Right atrium auricular region (tissue), 2 donors: Measurements from ENCODE around the gene PLIN5. TPM values are rescaled to one million over a fixed set of nuclear protein-coding genes. Genes with fewer than 3 reads are reported as not detected.

Experiments
- DNase-seq: peaks from one replicate; pipeline ENCODE4 v3.0.0-alpha.2; 2019; ENCODE audit warnings: low spot score
- H3K27ac ChIP-seq, 2 donors: fragments of 200-600 bp; sonication (generic); 1 replicate in 1 of 2; 2 replicates in 1 of 2; pipeline ENCODE4 v1.5.1; 2016 to 2019
- H3K27me3 ChIP-seq, 2 donors: fragments of 200-600 bp; sonication (generic); one replicate each; pipeline versions ENCODE4 v1.5.1 to v1.6.0; 2017 to 2019
- H3K36me3 ChIP-seq: fragments of 200-600 bp; sonication (generic); one replicate; pipeline ENCODE4 v1.5.1; 2016
- H3K4me1 ChIP-seq, 2 donors: fragments of 200-600 bp; sonication (generic); one replicate each; pipeline versions ENCODE4 v1.5.1 to v1.6.0; 2017 to 2019
- H3K4me3 ChIP-seq, 2 donors: fragments of 200-600 bp; sonication (generic); 1 replicate in 1 of 2; 2 replicates in 1 of 2; pipeline ENCODE4 v1.5.1; 2017 to 2019; ENCODE audit warnings: mild to moderate bottlenecking in 1 of 2, moderate library complexity in 1 of 2
- H3K9me3 ChIP-seq, 2 donors: fragments of 200-600 bp; sonication (generic); one replicate each; pipeline ENCODE4 v1.5.1; 2019
- total RNA-seq, 2 donors: library from RNA; depleted of rRNA; stranded (reverse); fragments of >200 nt; gene quantifications; one replicate each; pipeline ENCODE4 v1.1.0, GENCODE V29; 2016
- TF ChIP-seq, protein P1 (sequence below), 2 donors: fragments of 200-600 bp; sonication (generic); IDR thresholded peaks; one replicate each; pipeline ENCODE4 v1.5.1; 2019; ENCODE audit warnings: antibody characterized with exemption in 2 of 2

Gene PLIN5
- total RNA-seq, 2 donors from 2014 or later: 21.4 to 43.6 TPM

GRCh38 chr19:4503132-4503824 is 31.7 kb downstream of the PLIN5 start:
- no peaks in the 10 kb centered on the region for H3K27me3 ChIP-seq
- TF ChIP-seq, protein P1, sequence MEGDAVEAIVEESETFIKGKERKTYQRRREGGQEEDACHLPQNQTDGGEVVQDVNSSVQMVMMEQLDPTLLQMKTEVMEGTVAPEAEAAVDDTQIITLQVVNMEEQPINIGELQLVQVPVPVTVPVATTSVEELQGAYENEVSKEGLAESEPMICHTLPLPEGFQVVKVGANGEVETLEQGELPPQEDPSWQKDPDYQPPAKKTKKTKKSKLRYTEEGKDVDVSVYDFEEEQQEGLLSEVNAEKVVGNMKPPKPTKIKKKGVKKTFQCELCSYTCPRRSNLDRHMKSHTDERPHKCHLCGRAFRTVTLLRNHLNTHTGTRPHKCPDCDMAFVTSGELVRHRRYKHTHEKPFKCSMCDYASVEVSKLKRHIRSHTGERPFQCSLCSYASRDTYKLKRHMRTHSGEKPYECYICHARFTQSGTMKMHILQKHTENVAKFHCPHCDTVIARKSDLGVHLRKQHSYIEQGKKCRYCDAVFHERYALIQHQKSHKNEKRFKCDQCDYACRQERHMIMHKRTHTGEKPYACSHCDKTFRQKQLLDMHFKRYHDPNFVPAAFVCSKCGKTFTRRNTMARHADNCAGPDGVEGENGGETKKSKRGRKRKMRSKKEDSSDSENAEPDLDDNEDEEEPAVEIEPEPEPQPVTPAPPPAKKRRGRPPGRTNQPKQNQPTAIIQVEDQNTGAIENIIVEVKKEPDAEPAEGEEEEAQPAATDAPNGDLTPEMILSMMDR (IDR thresholded peaks at IDR 0.05): no peak
- H3K4me1 ChIP-seq: peaks cover 0 to 9% of the 10 kb centered on the region in 2 donors
- H3K36me3 ChIP-seq: peaks cover 94% of the 10 kb centered on the region
- no peaks in the 10 kb centered on the region for H3K9me3 ChIP-seq
- DNase-seq: no peak
- H3K27ac ChIP-seq: no peak overlapping the region
- H3K4me3 ChIP-seq: no peak overlapping the region

DNA sequence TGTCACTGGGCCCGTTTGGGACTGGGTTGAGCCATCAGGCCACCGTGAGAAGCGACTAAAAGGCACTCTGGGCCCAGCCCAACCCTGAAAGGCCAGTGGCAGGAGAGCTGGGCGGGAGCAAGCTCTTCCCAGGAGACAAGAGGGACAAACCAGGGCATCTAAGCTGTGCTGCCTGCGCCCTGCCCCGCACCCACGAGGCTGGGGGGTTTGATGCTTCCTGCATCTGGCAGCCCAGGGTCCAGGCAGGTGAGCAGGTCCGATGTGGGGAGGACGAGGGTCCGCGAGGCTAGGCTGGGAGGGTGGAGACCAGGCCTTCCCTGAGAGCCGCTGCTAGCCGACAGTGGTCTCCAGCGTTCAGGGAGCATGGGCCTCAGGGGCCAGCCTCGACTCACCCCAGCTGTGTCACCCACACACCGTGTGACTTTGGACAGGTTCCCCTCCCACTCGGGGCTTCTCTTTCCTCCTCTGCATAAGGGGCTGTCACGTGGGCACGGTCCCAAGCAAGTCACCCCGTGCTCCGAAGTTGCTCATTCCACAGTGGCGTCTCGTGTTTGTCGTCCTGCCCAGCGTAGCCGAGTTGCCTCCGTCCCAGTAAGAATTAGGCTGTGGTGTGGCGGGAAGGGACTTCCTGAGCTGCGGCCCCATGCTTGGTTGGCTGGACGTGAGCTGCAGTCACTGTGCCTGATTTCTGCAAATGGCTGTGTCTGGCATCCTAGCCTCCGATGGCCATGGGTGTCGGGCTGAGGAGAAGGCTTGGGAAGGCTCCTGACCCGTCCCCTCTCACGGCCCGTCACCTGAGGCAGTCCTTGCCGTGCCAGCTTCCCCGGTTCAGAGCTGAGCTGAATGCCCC is 32.5 kb downstream of the PLIN5 start:
- Histone ChIP-seq H3K4me3 (no peak overlapping the region), H3K27ac (no peak overlapping the region), H3K27me3 (no peaks in the 10 kb centered on the region), H3K9me3 (no peaks in the 10 kb centered on the region), H3K4me1 (peaks cover 0 to 9% of the 10 kb centered on the region in 2 donors), H3K36me3 (peaks cover 94% of the 10 kb centered on the region)
- TF ChIP-seq, protein P1 (IDR thresholded peaks at IDR 0.05): no peak
- DNase-seq: no peak

GRCh38 chr19:4501691-4502090 is 33.3 kb downstream of the PLIN5 start:
- no peak for DNase-seq
- peaks cover 0 to 4% of the 10 kb centered on the region in 2 donors for H3K4me1 ChIP-seq
- no peak overlapping the region for H3K27ac ChIP-seq
- H3K27me3 ChIP-seq: no peaks in the 10 kb centered on the region
- H3K4me3 ChIP-seq: no peak overlapping the region
- H3K9me3 ChIP-seq: no peaks in the 10 kb centered on the region
- TF ChIP-seq, protein P1 (IDR thresholded peaks at IDR 0.05): no peak
- H3K36me3 ChIP-seq: peaks cover 92% of the 10 kb centered on the region

GRCh38 chr19:4500841-4501591 is 34.0 kb downstream of the PLIN5 start:
- H3K9me3 ChIP-seq: no peaks in the 10 kb centered on the region
- H3K27me3 ChIP-seq: no peaks in the 10 kb centered on the region
- no peak overlapping the region for H3K27ac ChIP-seq
- no peak overlapping the region for H3K4me3 ChIP-seq
- DNase-seq: no peak
- peaks cover 91% of the 10 kb centered on the region for H3K36me3 ChIP-seq
- H3K4me1 ChIP-seq: no peaks in the 10 kb centered on the region
- TF ChIP-seq, protein P1 (IDR thresholded peaks at IDR 0.05): no peak

- H3K27me3 ChIP-seq: no peaks in the 10 kb centered on the region
- H3K27ac ChIP-seq: no peak overlapping the region
- no peaks in the 10 kb centered on the region for H3K4me1 ChIP-seq
- H3K36me3 ChIP-seq: peaks cover 89% of the 10 kb centered on the region
- TF ChIP-seq, protein P1 (IDR thresholded peaks at IDR 0.05): no peak
- DNase-seq: no peak
- H3K9me3 ChIP-seq: no peaks in the 10 kb centered on the region
- no peak overlapping the region for H3K4me3 ChIP-seq
Measured at GRCh38 chr19:4499855-4500254, 35.2 kb downstream of the PLIN5 start.
